ENCODE measurements around the gene ROR1.

- TF ChIP-seq SIN3A (IDR thresholded peaks at IDR 0.05; ENCODE audit: borderline replicate concordance, insufficient read depth, low read length) (no peak), POLR2AphosphoS5 (IDR thresholded peaks at IDR 0.05; ENCODE audit: low read depth, low read length) (no peak), TAF1 (IDR thresholded peaks at IDR 0.05; ENCODE audit: borderline replicate concordance, insufficient read depth, low read length) (no peak)
These were observed 108.4 kb downstream of the ROR1 start for GRCh38 chr1:63882048-63882704.
